Epithelial cell of esophagus (primary cell): Measurements from ENCODE around the gene MT4.

Experiments used
- DNase-seq: peaks from one replicate; pipeline ENCODE4 v3.0.0; 2010; ENCODE audit warnings: low read depth
- H3K4me3 ChIP-seq: 2 replicates; pipeline ENCODE4 v1.5.1; 2011; ENCODE audit warnings: mild to moderate bottlenecking, low read length, control low read depth
- CTCF ChIP-seq: IDR thresholded peaks from 2 replicates; pipeline ENCODE4 v1.5.1; 2011; ENCODE audit warnings: low read depth, mild to moderate bottlenecking, low read length, control low read depth, inconsistent platforms; ENCODE audit not compliant: insufficient read depth; ENCODE audit errors: missing control alignments

MT4 gene

GRCh38 chr16:56613706-56614105 is 48.8 kb downstream of the MT4 start:
- no peak for TF ChIP-seq CTCF
- peak; percentile 60 for DNase-seq
- no peak overlapping the region for H3K4me3 ChIP-seq

GRCh38 chr16:56614549-56614991 is 49.7 kb downstream of the MT4 start:
- no peak overlapping the region for H3K4me3 ChIP-seq
- peak; percentile 80 for DNase-seq
- TF ChIP-seq CTCF = no peak

DNA sequence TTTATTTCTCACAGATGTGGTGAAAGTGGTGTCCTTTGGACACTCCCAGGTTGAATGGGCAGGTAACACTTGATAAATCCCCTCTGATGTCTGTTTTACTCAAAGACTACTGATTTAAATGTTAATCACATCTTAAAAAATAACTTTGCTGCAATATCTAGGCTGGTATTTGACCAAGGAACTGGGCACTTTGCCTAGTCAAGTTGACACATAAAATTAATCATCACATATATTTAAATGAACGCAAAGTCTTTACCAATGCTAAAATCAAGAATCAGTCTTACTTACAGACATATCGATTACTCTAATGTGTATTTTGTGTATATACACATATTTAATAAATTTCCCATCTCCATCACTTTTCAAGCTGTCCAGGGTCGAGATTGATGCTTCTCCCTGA is 50.5 kb downstream of the MT4 start:
- no peak overlapping the region for H3K4me3 ChIP-seq
- TF ChIP-seq CTCF = no peak
- DNase-seq = peak; percentile 83

GRCh38 chr16:56616608-56617211 is 51.8 kb downstream of the MT4 start:
- H3K4me3 ChIP-seq = no peak overlapping the region
- TF ChIP-seq CTCF = no peak
- no peak for DNase-seq

GRCh38 chr16:56617212-56618085 is 52.6 kb downstream of the MT4 start:
- H3K4me3 ChIP-seq = no peak overlapping the region
- TF ChIP-seq CTCF = no peak
- peak; percentile 74 for DNase-seq

DNA sequence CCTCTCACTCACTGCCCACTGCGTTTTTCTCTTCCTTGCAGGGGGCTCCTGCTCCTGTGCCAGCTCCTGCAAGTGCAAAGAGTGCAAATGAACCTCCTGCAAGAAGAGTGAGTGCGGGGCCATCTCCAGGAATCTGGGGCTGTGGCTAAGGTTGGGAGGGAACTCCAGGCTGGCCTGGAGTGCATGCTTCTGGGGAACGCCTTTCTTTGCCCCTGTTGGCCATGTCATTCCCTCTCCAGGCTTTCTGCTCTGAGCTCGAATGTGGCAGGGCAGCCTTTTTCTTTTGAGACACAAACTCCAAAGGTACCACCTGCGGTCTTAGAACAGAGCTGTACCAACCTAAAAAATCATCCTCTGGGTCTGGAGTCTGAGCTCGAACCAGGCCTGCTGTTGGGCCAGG is 53.3 kb downstream of the MT4 start:
- no peak overlapping the region for H3K4me3 ChIP-seq
- no peak for DNase-seq
- no peak for TF ChIP-seq CTCF
